OCI-LY1 (cell line): ENCODE results near the gene TMEM176A.
"Not testable (repeated sequence)": the region's sequence is repeated elsewhere in the genome, so short reads cannot be mapped to it uniquely, and the experiment has no call there.

Experiments used
- H2AFZ ChIP-seq: fragments of 200-600 bp; sonication (generic), shearing (Covaris generic); 2 replicates; pipeline ENCODE4 v1.6.0; 2014; ENCODE audit warnings: antibody characterized with exemption, mild to moderate bottlenecking, low read length
- H3F3A ChIP-seq: fragments of 200-600 bp; sonication (generic), shearing (Covaris generic); 2 replicates; pipeline ENCODE4 v1.6.0; 2014; ENCODE audit warnings: mild to moderate bottlenecking, antibody characterized with exemption, low read length, moderate library complexity; ENCODE audit not compliant: insufficient read depth
- H3K27ac ChIP-seq: fragments of 200-600 bp; sonication (generic); 2 replicates; pipeline ENCODE4 v1.5.1; 2014; ENCODE audit warnings: low read length, mixed run types, mild to moderate bottlenecking, low read depth; ENCODE audit not compliant: poor library complexity, severe bottlenecking
- H3K27me3 ChIP-seq: fragments of 200-600 bp; sonication (generic); 2 replicates; pipeline ENCODE4 v1.6.0; 2014; ENCODE audit warnings: antibody characterized with exemption, mild to moderate bottlenecking, low read length, moderate library complexity; ENCODE audit not compliant: insufficient read depth
- H3K36me3 ChIP-seq: fragments of 200-600 bp; sonication (generic); 2 replicates; pipeline ENCODE4 v1.6.1; 2014; ENCODE audit warnings: mild to moderate bottlenecking, antibody characterized with exemption, low read length, moderate library complexity, mixed read lengths; ENCODE audit not compliant: insufficient read depth
- H3K4me1 ChIP-seq: fragments of 200-600 bp; sonication (generic); 2 replicates; pipeline ENCODE4 v1.5.1; 2014; ENCODE audit warnings: mild to moderate bottlenecking, low read length, moderate library complexity; ENCODE audit not compliant: insufficient read depth, severe bottlenecking
- H3K4me2 ChIP-seq: fragments of 200-600 bp; sonication (generic), shearing (Covaris generic); 2 replicates; pipeline ENCODE4 v1.6.1; 2014; ENCODE audit warnings: low read length
- H3K4me3 ChIP-seq: fragments of 200-600 bp; sonication (generic); 2 replicates; pipeline ENCODE4 v1.5.1; 2014; ENCODE audit warnings: low read length, low read depth, mild to moderate bottlenecking, mixed read lengths; ENCODE audit not compliant: poor library complexity, severe bottlenecking
- H3K79me2 ChIP-seq: fragments of 200-600 bp; shearing (Covaris generic); 2 replicates; pipeline ENCODE4 v1.6.1; 2016; ENCODE audit warnings: mixed run types, low read length, mixed read lengths; ENCODE audit not compliant: insufficient read depth
- H3K9ac ChIP-seq: fragments of 200-600 bp; sonication (generic), shearing (Covaris generic); 2 replicates; pipeline ENCODE4 v1.6.1; 2014; ENCODE audit warnings: mild to moderate bottlenecking, low read length, mixed read lengths
- H3K9me2 ChIP-seq: fragments of 200-600 bp; sonication (generic), shearing (Covaris generic); 2 replicates; pipeline ENCODE4 v1.6.1; 2014; ENCODE audit warnings: low read depth, mild to moderate bottlenecking, low read length, mixed read lengths
- H3K9me3 ChIP-seq: fragments of 200-600 bp; shearing (Covaris generic); 2 replicates; pipeline ENCODE4 v1.6.1; 2014; ENCODE audit warnings: low read length, mixed read lengths
- H4K20me1 ChIP-seq: fragments of 200-600 bp; sonication (generic), shearing (Covaris generic); 2 replicates; pipeline ENCODE4 v1.6.0; 2016; ENCODE audit warnings: mild to moderate bottlenecking, low read length; ENCODE audit not compliant: insufficient read depth
- EZH2 ChIP-seq: fragments of 200-600 bp; sonication (generic), shearing (Covaris generic); IDR thresholded peaks from 2 replicates; pipeline ENCODE4 v1.8.0; 2017; ENCODE audit warnings: borderline replicate concordance, mixed run types, mild to moderate bottlenecking, antibody characterized with exemption, low read length, moderate library complexity, mixed read lengths
- TF ChIP-seq, protein P1 (sequence below): fragments of 200-600 bp; sonication (generic), shearing (Covaris generic); IDR thresholded peaks from 2 replicates; pipeline ENCODE4 v1.5.1; 2017; ENCODE audit warnings: mild to moderate bottlenecking, antibody characterized with exemption, low read length, moderate library complexity, mixed read lengths

Gene TMEM176A

DNA sequence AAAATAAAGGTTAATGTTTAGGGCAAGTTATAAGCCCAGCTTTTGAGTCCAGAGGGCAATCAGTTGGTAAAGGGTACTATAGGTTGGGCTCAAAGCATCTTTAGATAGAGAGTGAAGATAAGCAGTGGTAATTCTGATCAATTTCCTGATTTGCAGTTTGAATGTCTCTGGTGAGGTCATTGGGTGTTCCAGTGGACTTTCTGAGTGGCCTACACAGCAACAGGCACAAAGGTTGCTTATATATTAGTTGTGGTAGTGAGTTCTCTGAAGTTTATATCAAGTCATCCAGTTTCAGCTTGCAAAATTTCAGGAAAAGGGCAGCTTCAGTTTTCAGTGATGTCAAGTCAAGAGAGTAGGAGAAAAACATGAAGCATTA lies 34.2 kb upstream of the TMEM176A start:
- Histone ChIP-seq H3K79me2 (no peaks in the 10 kb centered on the region), H2AFZ (no peak overlapping the region), H3F3A (no peaks in the 10 kb centered on the region), H3K4me1 (no peaks in the 10 kb centered on the region), H3K27me3 (no peaks in the 10 kb centered on the region), H3K9me2 (no peaks in the 10 kb centered on the region), H3K9me3 (no peaks in the 10 kb centered on the region), H3K4me3 (no peak overlapping the region), H4K20me1 (no peaks in the 10 kb centered on the region), H3K4me2 (no peak overlapping the region), H3K9ac (no peak overlapping the region), H3K27ac (no peak overlapping the region), H3K36me3 (no peaks in the 10 kb centered on the region)
- TF ChIP-seq EZH2 = no peak
- TF ChIP-seq, protein P1, sequence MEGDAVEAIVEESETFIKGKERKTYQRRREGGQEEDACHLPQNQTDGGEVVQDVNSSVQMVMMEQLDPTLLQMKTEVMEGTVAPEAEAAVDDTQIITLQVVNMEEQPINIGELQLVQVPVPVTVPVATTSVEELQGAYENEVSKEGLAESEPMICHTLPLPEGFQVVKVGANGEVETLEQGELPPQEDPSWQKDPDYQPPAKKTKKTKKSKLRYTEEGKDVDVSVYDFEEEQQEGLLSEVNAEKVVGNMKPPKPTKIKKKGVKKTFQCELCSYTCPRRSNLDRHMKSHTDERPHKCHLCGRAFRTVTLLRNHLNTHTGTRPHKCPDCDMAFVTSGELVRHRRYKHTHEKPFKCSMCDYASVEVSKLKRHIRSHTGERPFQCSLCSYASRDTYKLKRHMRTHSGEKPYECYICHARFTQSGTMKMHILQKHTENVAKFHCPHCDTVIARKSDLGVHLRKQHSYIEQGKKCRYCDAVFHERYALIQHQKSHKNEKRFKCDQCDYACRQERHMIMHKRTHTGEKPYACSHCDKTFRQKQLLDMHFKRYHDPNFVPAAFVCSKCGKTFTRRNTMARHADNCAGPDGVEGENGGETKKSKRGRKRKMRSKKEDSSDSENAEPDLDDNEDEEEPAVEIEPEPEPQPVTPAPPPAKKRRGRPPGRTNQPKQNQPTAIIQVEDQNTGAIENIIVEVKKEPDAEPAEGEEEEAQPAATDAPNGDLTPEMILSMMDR = no peak

DNA sequence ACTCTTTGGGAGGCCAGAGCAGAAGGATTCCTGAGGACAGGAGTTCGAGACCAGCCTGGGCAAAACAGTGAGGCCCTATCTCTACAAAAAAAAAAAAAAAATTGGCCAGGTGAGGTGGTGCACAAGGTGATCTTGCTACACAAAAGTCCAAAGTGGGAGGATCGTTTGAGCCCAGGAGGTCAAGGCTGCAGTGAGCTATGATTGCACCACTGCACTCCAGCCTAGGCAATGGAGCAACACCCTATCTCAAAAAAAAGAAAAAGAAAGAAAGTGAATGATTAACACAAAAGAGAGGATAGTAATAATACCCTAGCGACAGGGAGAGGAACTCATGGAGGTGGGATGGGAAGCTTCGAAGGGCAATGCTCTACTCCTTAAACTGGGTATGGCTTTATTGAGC lies 30.8 kb upstream of the TMEM176A start:
- Histone ChIP-seq H3K9ac (no peak overlapping the region), H3K36me3 (no peaks in the 10 kb centered on the region), H2AFZ (no peak overlapping the region), H3K4me2 (no peak overlapping the region), H3K9me3 (no peaks in the 10 kb centered on the region), H3K79me2 (no peaks in the 10 kb centered on the region), H3F3A (no peaks in the 10 kb centered on the region), H3K27me3 (no peaks in the 10 kb centered on the region), H3K9me2 (no peaks in the 10 kb centered on the region), H3K4me1 (no peaks in the 10 kb centered on the region), H4K20me1 (no peaks in the 10 kb centered on the region), H3K27ac (no peak overlapping the region), H3K4me3 (no peak overlapping the region)
- TF ChIP-seq, protein P1 = no peak
- no peak for TF ChIP-seq EZH2

DNA sequence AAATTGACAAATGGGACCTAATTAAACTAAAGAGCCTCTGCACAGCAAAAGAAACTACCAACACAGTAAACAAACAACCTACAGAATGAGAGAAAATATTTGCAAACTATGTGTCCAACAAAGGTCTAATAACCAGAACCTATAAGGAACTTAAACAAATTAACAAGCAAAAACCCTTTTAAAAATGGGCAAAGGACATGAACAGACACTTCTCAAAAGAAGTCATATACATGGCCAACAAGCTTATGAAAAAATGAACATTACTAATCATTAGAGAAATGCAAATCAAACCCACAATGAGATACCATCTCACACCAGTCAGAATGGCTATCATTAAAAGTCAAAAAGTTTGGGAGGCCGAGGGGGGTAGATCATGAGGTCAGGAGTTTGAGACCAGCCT lies 26.4 kb upstream of the TMEM176A start:
- H3F3A ChIP-seq, H3K36me3 ChIP-seq, H2AFZ ChIP-seq, H3K27me3 ChIP-seq, H3K79me2 ChIP-seq, H3K4me1 ChIP-seq, H3K9me2 ChIP-seq, H4K20me1 ChIP-seq, H3K4me2 ChIP-seq, H3K27ac ChIP-seq, H3K9me3 ChIP-seq, H3K4me3 ChIP-seq, H3K9ac ChIP-seq: not testable (repeated sequence)

DNA sequence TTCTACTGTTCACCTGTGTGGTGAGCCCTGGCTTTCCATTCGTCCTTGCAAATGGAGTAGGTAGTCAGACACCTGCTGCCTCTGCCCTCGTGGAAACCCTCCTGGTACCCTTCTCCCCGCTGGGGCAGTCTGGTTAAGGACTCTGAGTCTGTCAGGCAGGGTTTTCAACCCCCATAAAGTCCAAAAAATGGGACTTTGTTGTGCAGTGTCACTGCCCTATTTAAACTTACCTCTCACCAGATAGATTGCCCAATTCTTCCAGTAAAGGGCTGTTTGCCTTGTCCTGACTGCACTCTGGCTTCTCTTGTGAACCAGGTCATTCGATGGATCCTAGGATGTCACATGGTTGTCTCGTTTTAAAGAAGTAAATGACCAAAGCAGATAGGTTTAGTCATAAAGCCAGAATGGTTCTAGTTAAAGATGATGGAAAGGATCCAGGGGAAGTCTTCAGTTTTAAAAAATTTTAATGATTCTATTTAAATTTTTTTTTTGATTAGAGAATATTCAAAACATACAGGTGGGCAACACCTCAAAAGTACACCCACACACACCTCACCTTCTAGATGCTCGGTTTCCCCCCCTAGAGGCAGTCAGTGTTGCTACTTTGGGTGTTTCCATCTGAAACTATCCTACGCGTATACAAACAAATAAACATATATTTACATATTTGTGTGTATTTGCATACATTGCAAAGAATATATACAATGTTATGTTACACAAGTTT lies 22.4 kb upstream of the TMEM176A start:
- H3K27me3 ChIP-seq = peaks cover 4% of the 10 kb centered on the region; the same call in 1 of the 2 replicates
- H3K4me2 ChIP-seq = no peak overlapping the region
- no peaks in the 10 kb centered on the region for H3K4me1 ChIP-seq
- no peak overlapping the region for H3K4me3 ChIP-seq
- H3K9me3 ChIP-seq = no peaks in the 10 kb centered on the region
- H3K27ac ChIP-seq = no peak overlapping the region
- no peaks in the 10 kb centered on the region for H3K36me3 ChIP-seq
- no peaks in the 10 kb centered on the region for H3F3A ChIP-seq
- TF ChIP-seq, protein P1 = no peak
- no peak for TF ChIP-seq EZH2
- no peak overlapping the region for H3K9ac ChIP-seq
- no peaks in the 10 kb centered on the region for H3K79me2 ChIP-seq
- H3K9me2 ChIP-seq = no peaks in the 10 kb centered on the region
- H2AFZ ChIP-seq = no peak overlapping the region
- no peaks in the 10 kb centered on the region for H4K20me1 ChIP-seq
